ENCODE data around the gene C11orf21.

The C11orf21 gene

DNA sequence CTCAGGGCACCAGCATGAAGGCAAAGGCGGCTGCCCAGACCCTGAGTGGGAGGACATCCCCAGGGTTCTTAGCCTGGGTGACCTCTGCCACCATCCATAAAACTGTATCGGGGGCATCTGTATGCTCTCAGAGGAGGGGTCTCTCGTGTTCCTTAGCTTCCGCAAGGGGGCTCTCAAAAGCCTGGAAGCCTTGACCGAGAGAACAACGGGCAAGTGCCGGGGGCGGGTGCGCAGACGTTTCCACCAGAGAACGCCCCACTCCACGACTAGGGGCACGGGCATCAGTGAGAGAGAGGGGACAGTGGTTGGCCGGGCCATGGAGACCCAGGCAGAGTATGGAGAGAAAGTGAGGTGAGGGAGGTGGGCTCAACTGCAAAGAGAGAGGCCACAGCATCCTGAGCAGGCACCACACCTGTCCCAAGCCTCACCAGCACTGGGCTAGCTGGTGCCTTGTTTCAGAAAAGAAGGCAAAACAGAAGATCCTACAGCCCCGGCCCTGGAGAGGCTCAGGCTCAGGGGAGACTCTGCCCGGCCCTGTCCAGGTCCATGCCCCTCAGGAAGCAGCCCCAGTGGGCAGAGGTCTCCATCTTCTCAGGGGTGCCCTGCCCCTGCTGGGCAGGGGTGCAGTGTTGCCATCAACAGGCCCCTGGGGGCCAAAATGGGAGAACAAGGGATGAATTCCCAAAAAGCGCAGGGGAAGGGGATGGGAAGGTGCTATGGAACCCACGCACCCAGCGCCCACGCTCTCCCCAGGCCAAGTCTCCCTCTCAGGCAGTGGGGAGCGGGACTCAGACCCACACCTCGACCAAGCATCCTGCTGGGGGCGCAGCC is 6.0 kb upstream of the C11orf21 start:
- Histone ChIP-seq H3K4me2 (ENCODE audit: low read depth, low read length, poor library complexity, severe bottlenecking) (no peak overlapping the region), H2AFZ (ENCODE audit: low read depth, low read length, severe bottlenecking) (no peak overlapping the region), H3F3A (ENCODE audit: insufficient read depth) (no peaks in the 10 kb centered on the region), H3K36me3 (ENCODE audit: low read length) (no peaks in the 10 kb centered on the region), H3K9me3 (ENCODE audit: insufficient read depth, low read length) (no peaks in the 10 kb centered on the region), H3K9ac (ENCODE audit: low read length) (no peak overlapping the region), H3K4me3 (ENCODE audit: insufficient read depth, low read length, poor library complexity, severe bottlenecking) (no peak overlapping the region), H3K9me2 (replicated peaks; ENCODE audit: insufficient read depth, low read length) (no peaks in the 10 kb centered on the region), H4K20me1 (ENCODE audit: low read depth, low read length) (no peaks in the 10 kb centered on the region), H3K79me2 (ENCODE audit: insufficient read depth, low read length) (no peaks in the 10 kb centered on the region), H3K27me3 (ENCODE audit: low read length) (no peaks in the 10 kb centered on the region), H3K27ac (ENCODE audit: low read depth, low read length) (no peak overlapping the region)
- no peak for TF ChIP-seq EZH2phosphoT487 (conservative IDR thresholded peaks at IDR 0.05; ENCODE audit: low read length)
- TF ChIP-seq, protein P1, sequence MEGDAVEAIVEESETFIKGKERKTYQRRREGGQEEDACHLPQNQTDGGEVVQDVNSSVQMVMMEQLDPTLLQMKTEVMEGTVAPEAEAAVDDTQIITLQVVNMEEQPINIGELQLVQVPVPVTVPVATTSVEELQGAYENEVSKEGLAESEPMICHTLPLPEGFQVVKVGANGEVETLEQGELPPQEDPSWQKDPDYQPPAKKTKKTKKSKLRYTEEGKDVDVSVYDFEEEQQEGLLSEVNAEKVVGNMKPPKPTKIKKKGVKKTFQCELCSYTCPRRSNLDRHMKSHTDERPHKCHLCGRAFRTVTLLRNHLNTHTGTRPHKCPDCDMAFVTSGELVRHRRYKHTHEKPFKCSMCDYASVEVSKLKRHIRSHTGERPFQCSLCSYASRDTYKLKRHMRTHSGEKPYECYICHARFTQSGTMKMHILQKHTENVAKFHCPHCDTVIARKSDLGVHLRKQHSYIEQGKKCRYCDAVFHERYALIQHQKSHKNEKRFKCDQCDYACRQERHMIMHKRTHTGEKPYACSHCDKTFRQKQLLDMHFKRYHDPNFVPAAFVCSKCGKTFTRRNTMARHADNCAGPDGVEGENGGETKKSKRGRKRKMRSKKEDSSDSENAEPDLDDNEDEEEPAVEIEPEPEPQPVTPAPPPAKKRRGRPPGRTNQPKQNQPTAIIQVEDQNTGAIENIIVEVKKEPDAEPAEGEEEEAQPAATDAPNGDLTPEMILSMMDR (IDR thresholded peaks at IDR 0.05; ENCODE audit: insufficient read depth, low read length, poor library complexity, severe bottlenecking), result no peak

DNA sequence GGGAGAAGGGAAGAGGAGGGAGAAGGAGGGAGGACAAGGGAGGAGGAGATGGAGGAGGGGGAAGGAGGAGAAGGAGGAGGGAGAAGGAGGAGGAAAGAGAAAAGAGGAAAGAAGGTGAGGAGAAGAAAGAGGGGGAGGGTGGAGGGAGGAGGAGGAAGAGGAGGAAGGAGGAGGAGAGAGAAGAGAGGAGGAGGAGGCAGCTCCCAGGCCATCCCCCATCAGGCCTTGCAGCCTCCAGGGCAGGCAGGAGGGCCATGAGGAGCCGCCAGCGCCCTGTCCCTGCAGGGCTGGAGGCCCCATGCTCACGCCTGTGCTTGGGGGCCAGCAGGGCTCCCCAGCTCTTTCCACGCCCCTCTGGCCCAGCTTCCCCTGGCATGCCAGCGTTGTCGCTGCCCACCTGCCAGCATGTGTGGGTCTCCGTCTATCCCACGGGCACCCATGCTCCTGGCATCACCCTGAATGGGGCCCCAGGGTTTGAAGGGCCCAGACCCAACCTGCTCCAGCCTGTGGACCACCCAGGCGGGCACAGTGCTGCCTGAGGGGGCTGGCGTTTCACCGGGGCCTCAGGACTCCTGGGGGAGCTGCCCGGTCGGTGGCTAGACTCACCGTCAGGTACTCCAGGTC is 5.3 kb upstream of the C11orf21 start:
- no peaks in the 10 kb centered on the region for H3K27me3 ChIP-seq (ENCODE audit: low read length)
- H3K27ac ChIP-seq (ENCODE audit: low read depth, low read length), result no peak overlapping the region
- H2AFZ ChIP-seq (ENCODE audit: low read depth, low read length, severe bottlenecking), result no peak overlapping the region
- TF ChIP-seq, protein P1 (IDR thresholded peaks at IDR 0.05; ENCODE audit: insufficient read depth, low read length, poor library complexity, severe bottlenecking), result no peak
- no peak for TF ChIP-seq EZH2phosphoT487 (conservative IDR thresholded peaks at IDR 0.05; ENCODE audit: low read length)
- H3K4me2 ChIP-seq (ENCODE audit: low read depth, low read length, poor library complexity, severe bottlenecking), result no peak overlapping the region
- H3K9ac ChIP-seq (ENCODE audit: low read length), result no peak overlapping the region
- no peaks in the 10 kb centered on the region for H3F3A ChIP-seq (ENCODE audit: insufficient read depth)
- no peaks in the 10 kb centered on the region for H3K36me3 ChIP-seq (ENCODE audit: low read length)
- H4K20me1 ChIP-seq (ENCODE audit: low read depth, low read length), result no peaks in the 10 kb centered on the region
- H3K9me3 ChIP-seq (ENCODE audit: insufficient read depth, low read length), result no peaks in the 10 kb centered on the region
- no peaks in the 10 kb centered on the region for H3K9me2 ChIP-seq (replicated peaks; ENCODE audit: insufficient read depth, low read length)
- H3K4me3 ChIP-seq (ENCODE audit: insufficient read depth, low read length, poor library complexity, severe bottlenecking), result no peak overlapping the region
- no peaks in the 10 kb centered on the region for H3K79me2 ChIP-seq (ENCODE audit: insufficient read depth, low read length)

DNA sequence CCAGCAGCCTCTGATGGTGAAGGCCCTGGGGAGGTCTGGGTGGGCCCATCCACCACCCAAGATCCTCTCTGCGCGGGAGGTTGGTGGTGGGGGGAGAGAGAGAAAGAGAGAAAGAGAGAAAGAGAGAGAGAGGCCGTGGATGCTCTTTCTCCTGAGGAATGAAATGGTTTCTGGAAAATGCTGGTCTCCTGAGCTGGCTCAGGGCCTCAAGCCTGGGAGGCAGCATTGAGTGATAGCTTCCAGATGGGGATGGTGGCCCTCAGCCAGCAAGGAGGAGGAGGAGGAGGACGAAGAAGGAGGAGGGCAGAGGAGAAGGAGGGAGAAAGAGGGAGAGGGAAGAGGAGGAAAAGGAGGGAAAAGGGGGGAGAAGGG is 4.7 kb upstream of the C11orf21 start:
- H3K27ac ChIP-seq (ENCODE audit: low read depth, low read length), result no peak overlapping the region
- H2AFZ ChIP-seq (ENCODE audit: low read depth, low read length, severe bottlenecking), result no peak overlapping the region
- H3K4me2 ChIP-seq (ENCODE audit: low read depth, low read length, poor library complexity, severe bottlenecking), result no peak overlapping the region
- H3K9ac ChIP-seq (ENCODE audit: low read length), result no peak overlapping the region
- H4K20me1 ChIP-seq (ENCODE audit: low read depth, low read length), result no peaks in the 10 kb centered on the region
- H3K27me3 ChIP-seq (ENCODE audit: low read length), result no peaks in the 10 kb centered on the region
- H3K4me3 ChIP-seq (ENCODE audit: insufficient read depth, low read length, poor library complexity, severe bottlenecking), result no peak overlapping the region
- no peaks in the 10 kb centered on the region for H3K36me3 ChIP-seq (ENCODE audit: low read length)
- H3F3A ChIP-seq (ENCODE audit: insufficient read depth), result no peaks in the 10 kb centered on the region
- H3K79me2 ChIP-seq (ENCODE audit: insufficient read depth, low read length), result no peaks in the 10 kb centered on the region
- TF ChIP-seq, protein P1 (IDR thresholded peaks at IDR 0.05; ENCODE audit: insufficient read depth, low read length, poor library complexity, severe bottlenecking), result no peak
- no peak for TF ChIP-seq EZH2phosphoT487 (conservative IDR thresholded peaks at IDR 0.05; ENCODE audit: low read length)
- no peaks in the 10 kb centered on the region for H3K9me2 ChIP-seq (replicated peaks; ENCODE audit: insufficient read depth, low read length)
- H3K9me3 ChIP-seq (ENCODE audit: insufficient read depth, low read length), result no peaks in the 10 kb centered on the region
